ENCODE measurements around the gene KCNC4. TPM values are rescaled to one million over a fixed set of nuclear protein-coding genes. Genes with fewer than 3 reads are reported as not detected.

The KCNC4 gene
- polyA plus RNA-seq, 4 donors: 4.6 to 7.3 (median 6.3) TPM

- no peak for DNase-seq (ENCODE audit: low read depth in 4 of 4, low spot score in 2 of 4)
These were observed 18.3 kb downstream of the KCNC4 start for GRCh38 chr1:110228381-110228780.

GRCh38 chr1:110228869-110229268 is 18.8 kb downstream of the KCNC4 start:
- DNase-seq (ENCODE audit: low read depth in 4 of 4, low spot score in 2 of 4): no peak

- DNase-seq (ENCODE audit: low read depth in 4 of 4, low spot score in 2 of 4): no peak
These were observed 19.4 kb downstream of the KCNC4 start for GRCh38 chr1:110229348-110230001.

GRCh38 chr1:110230381-110231199 is 20.5 kb downstream of the KCNC4 start:
- no peak for DNase-seq (ENCODE audit: low read depth in 4 of 4, low spot score in 2 of 4)

- DNase-seq (ENCODE audit: low read depth in 4 of 4, low spot score in 2 of 4): no peak
These were observed 23.7 kb downstream of the KCNC4 start for GRCh38 chr1:110233861-110234260.

GRCh38 chr1:110234691-110235090 is 24.6 kb downstream of the KCNC4 start:
- DNase-seq (ENCODE audit: low read depth in 4 of 4, low spot score in 2 of 4): no peak

- no peak for DNase-seq (ENCODE audit: low read depth in 4 of 4, low spot score in 2 of 4)
These were observed 25.2 kb downstream of the KCNC4 start for GRCh38 chr1:110235181-110235833.

- DNase-seq (ENCODE audit: low read depth in 4 of 4, low spot score in 2 of 4): no peak
These were observed 25.9 kb downstream of the KCNC4 start for GRCh38 chr1:110235834-110236682.

GRCh38 chr1:110237386-110238152 is 27.5 kb downstream of the KCNC4 start:
- DNase-seq (ENCODE audit: low read depth in 4 of 4, low spot score in 2 of 4): no peak

- no peak for DNase-seq (ENCODE audit: low read depth in 4 of 4, low spot score in 2 of 4)
These were observed 29.6 kb downstream of the KCNC4 start for GRCh38 chr1:110239441-110240430.

GRCh38 chr1:110240476-110241210 is 30.5 kb downstream of the KCNC4 start:
- DNase-seq (ENCODE audit: low read depth in 4 of 4, low spot score in 2 of 4): no peak

GRCh38 chr1:110241516-110241915 is 31.4 kb downstream of the KCNC4 start:
- no peak for DNase-seq (ENCODE audit: low read depth in 4 of 4, low spot score in 2 of 4)

GRCh38 chr1:110242062-110242461 is 31.9 kb downstream of the KCNC4 start:
- no peak for DNase-seq (ENCODE audit: low read depth in 4 of 4, low spot score in 2 of 4)

GRCh38 chr1:110242731-110243130 is 32.6 kb downstream of the KCNC4 start:
- DNase-seq (ENCODE audit: low read depth in 4 of 4, low spot score in 2 of 4): no peak

- DNase-seq (ENCODE audit: low read depth in 4 of 4, low spot score in 2 of 4): no peak
These were observed 33.0 kb downstream of the KCNC4 start for GRCh38 chr1:110243146-110243545.

GRCh38 chr1:110243574-110243973 is 33.5 kb downstream of the KCNC4 start:
- DNase-seq (ENCODE audit: low read depth in 4 of 4, low spot score in 2 of 4): no peak

- DNase-seq (ENCODE audit: low read depth in 4 of 4, low spot score in 2 of 4): no peak
These were observed 35.9 kb downstream of the KCNC4 start for GRCh38 chr1:110245876-110246620.
